C4-2B (cell line): ENCODE results near the gene LCP1.

Experiments used
- H3K27ac ChIP-seq: fragments of 450-650 bp; 2 replicates; pipeline ENCODE4 v1.5.1; 2017
- CTCF ChIP-seq: fragments of 450-650 bp; conservative IDR thresholded peaks from 2 replicates; pipeline ENCODE4 v1.5.1; 2017; ENCODE audit warnings: mild to moderate bottlenecking
- ZFX ChIP-seq: fragments of 450-650 bp; IDR thresholded peaks from 2 replicates; pipeline ENCODE4 v1.6.1; 2017

Gene LCP1

DNA sequence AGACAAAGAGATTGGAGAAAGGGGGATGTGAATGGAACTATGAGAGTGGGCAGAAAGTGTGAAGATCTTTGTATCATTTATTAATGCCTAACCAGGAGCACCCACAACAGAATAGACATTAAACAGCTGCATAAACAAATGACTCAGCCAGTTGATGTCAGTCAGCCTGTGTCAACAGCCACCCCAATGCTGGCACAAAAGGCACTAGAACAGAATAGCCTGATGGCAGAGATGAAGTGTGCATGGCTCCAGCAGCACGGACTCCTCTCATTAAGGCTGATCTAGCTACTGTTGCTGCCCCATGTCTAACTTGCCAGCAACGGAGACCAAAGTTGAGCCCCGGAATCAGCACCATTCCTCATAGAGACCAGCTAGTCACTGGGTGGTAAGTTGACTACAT lies 85.0 kb downstream of the LCP1 start:
- TF ChIP-seq ZFX (no peak), CTCF (no peak)
- H3K27ac ChIP-seq = no peak overlapping the region

GRCh38 chr13:46094478-46094877 lies 87.5 kb downstream of the LCP1 start:
- TF ChIP-seq ZFX = no peak
- TF ChIP-seq CTCF = no peak
- no peak overlapping the region for H3K27ac ChIP-seq

DNA sequence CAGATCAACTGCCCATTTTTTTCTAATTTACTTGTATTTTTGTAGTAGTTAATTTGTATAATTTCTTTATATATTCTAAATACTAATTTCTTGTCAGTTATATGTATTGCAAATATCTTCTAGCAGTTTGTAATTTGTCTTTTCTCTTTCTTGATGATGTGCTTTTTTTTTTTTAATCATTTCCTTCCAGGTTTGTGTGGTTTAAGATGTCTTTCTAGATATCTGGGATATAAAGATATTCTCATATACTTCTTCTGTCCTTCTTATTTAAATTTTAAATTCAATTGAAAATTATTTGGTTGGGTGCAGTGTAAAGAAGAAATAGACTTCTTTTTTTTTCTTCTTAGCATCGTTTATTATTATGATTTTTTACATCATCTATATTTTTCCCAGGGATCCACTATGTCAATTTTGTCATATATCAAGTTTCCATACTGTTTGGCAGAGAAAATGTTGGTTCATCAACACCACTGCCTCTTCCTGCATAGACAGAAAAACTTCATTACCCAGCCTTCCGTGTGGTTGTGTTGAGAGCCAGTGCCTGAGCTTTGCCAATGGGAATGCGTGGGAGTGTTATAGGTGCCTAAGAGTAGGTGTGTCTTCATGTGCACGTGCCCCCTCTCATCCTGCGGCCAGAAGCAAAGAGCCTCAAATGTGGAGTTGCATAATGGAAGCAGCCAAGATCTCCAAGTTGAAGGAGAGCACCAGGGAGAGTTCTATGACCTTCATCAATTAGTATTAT lies 93.0 kb downstream of the LCP1 start:
- TF ChIP-seq ZFX (no peak), CTCF (no peak)
- no peak overlapping the region for H3K27ac ChIP-seq

DNA sequence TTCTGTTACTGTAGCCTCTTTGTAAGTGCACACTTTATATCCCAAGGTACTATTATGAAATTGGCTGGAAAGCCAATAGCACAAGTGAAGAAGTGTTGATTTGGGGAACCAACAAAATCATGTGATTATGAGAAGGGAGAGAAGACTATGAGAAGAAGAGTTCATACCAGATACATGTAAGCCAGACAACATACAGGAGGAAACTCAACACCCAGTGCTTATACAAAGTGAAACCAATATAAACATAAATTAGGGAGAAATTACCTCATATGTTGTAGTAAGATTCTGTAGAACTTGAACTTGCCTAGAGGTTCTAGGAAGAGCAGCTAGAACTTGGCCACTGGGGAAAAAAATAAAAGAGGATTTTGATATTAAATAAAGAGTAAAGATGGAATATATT lies 94.5 kb downstream of the LCP1 start:
- TF ChIP-seq CTCF (no peak), ZFX (no peak)
- H3K27ac ChIP-seq = no peak overlapping the region

DNA sequence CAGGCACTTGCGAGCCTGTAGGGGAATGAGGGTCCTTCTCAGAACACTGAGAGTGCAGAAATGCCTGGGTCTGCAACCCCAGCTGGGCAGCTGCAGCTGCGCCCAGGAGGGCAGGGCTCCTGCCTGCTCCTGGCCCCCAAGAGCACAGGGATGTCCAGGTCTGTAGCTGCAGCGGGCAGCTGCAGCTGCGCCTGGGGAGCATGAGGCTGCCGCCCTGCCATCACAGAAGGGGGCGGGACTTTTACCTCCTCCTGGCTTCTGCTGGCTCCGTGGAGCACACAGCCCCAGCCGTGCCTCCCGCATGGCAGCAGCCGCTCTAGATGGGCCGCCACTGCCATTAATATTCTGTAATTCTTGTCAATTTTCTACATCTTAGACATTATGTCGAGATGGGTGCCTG lies 95.0 kb downstream of the LCP1 start:
- TF ChIP-seq ZFX (no peak), CTCF (no peak)
- no peak overlapping the region for H3K27ac ChIP-seq

DNA sequence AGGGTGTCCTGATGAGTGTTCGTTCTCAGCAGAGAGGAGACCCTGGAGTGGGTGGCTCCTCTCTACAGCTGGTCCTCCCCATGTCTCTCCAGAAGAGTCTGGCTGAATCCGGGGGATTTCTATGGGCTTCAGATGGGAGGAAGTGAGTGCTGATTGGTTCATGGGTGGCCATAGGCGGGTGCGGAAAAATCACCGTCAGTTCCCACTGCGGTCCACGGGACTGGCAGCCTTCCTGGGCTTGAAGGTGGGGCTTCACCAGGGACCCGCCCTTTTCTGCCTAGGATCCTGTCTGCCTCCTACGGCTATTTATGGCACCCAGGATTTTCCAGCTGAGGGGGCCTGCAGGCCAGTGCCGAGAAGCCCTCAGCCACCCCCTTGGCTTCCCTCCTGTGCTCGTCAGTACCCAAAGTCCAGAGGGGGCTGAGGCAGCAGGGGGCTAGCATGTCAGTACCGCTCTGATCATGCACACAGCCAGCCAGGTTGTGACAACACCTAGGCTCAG lies 95.5 kb downstream of the LCP1 start:
- no peak for TF ChIP-seq ZFX
- TF ChIP-seq CTCF = no peak
- H3K27ac ChIP-seq = no peak overlapping the region

DNA sequence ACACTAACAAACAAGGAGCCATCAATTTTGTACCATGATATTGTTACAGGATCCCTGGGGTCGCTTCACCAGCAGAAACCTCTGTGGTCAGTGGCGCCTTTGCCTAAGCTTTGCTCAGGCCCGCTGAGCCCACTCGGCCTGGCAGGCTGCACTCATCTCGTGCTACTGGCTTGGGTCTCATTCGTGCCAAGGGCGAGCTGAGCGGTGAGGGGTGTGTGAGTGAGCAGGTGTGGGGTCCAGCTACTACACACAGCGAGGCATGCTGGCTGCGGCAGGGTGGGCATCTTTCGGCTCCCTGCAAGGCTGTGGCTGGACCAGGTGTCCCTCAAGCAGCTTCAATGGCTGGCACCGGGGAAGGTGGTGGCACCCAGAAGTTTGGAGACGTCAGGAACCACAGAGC lies 96.2 kb downstream of the LCP1 start:
- TF ChIP-seq ZFX (no peak), CTCF (no peak)
- H3K27ac ChIP-seq = no peak overlapping the region
